Measurements from ENCODE around the gene SOX6.
"Not testable (repeated sequence)": the region's sequence is repeated elsewhere in the genome, so short reads cannot be mapped to it uniquely, and the experiment has no call there.

SOX6 gene

DNA sequence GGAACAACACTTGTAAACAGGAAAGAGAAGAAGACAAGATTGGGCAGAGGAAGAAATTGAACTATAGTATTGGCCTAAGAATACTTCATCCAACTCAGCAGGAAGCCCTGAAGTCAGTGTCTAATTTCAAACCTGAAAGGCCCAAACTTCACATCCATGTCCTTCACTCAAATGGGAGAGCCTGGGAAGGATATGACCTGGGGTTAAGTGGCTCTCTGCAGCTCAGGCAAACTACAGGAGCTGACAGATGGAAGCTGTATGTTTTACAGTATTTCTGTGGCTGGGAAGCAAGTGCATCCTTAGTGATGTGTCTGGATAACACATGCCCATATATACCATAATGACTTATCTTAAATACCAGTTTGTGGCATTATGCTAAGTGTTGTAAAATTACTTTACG lies 196.2 kb downstream of the SOX6 start:
- intact Hi-C loops (cut with DNase I): no loop called here
- no peak for DNase-seq

DNA sequence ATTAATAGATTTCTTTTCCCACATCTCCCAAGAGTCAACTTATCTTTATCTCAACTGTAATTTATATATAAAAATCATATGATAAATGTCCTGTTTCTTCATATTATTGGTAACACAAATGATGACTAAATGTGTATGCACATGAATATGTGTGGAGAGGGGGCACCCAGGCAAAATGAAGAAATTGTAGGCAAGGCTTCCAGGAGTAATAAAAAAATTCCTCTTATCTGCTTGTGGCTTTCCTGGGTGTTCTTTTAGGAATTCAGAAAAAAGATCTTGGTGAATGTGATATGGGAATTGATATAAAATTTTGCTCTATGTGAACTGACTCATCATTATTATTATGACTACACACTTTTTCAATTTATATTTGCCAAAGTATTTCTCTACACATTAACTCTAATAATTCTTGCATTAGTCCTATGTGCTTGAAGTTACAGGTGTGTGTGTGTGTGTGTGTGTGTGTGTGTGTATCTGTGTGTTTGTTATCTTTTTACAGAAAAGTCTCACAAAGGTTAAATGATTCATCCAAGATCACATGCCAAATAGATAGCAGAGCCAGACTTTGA lies 197.8 kb downstream of the SOX6 start:
- no peak for DNase-seq

DNA sequence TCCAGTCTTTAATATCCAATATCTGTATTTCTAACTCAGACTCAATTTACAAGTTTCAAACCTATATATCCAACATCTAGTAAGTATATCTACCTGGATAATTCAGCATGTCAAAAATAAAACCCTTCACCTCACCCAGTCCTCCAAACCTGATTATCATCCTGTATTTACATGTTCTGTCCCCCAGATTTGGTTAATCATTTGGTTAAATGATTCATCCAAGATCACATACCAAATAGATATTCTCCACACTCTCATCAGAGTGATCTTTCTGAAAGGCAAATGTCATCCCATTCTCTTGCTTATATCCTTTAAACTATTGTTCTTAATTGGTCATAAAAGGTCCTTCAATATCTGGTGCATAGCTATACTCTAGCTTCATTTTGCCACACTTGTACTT lies 199.0 kb downstream of the SOX6 start:
- no peak for DNase-seq
- intact Hi-C loops (cut with DNase I): no loop called here

More for the DNA sequence above, 197.8 kb downstream of the SOX6 start:
- intact Hi-C loops (cut with DNase I): no loop called here

DNA sequence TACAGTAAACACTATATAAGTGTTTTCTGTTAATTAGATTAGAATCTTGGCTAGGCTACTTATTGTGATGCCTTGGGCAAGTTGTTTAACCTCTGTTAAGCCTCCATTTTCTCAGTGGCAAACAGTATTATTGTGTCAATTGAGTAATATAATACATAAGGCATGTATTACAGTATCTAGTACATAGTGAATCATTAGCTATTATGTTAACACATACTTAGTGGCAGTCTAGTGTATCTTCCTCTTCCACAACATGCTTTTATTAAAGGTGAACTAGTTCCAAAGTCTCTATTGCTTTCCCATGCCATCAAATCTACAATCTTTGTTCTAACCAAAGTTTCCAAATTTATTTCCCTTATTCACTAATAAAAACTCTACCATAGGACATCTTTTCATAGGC lies 200.9 kb downstream of the SOX6 start:
- no peak for DNase-seq
- intact Hi-C loops (cut with DNase I): no loop called here

DNA sequence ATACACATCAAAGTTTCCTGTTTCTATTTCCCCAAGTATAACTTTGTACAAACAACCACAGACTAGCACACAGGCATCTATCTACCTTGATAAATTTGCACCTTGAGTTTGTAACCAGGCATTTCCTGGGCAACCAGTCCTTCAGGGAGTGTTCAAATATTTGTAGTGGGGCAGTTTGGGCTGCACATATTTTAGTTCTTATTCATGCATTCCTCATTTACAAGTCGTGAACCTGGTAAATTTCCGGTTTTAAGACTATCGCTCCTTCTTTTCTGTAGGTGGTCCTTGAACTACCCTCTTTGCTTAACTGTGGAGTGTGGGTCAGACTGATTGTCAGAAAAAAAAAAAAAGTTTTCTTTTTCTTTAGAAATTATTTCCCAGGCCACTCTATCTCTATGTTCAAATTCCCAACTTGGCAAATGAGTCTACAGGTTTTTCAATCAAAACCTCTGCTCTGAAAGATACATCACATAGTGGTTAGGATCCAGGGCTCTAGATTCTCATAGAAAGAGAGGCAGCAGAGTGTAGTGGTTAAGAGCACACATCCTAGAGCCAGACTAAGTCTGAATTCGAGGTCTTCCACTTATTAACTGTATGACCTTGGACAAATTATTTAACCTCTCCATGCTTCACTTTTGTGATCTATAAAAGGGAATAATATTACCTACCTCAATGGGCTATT lies 201.5 kb downstream of the SOX6 start:
- DNase-seq: no peak
- intact Hi-C loops (cut with DNase I): no loop called here

DNA sequence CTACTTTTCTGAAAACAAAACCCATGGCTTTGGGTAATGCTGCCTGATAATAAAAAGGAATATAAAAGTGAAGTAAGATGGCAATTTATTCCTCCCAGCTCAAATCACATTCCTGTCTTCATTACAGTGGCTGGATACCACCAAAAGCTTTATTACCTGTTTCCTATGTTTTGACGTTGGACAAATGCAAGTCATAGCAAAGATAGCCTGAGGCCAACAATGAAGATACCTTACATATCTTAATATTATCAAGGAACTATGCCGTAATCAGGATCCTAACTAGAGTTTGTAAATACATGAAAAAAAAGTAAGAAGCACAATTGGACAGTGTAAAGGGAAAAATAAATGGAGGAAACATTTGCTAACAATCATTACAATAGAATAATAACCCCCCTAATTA lies 202.4 kb downstream of the SOX6 start:
- no peak for DNase-seq
- intact Hi-C loops (cut with DNase I): no loop called here

DNA sequence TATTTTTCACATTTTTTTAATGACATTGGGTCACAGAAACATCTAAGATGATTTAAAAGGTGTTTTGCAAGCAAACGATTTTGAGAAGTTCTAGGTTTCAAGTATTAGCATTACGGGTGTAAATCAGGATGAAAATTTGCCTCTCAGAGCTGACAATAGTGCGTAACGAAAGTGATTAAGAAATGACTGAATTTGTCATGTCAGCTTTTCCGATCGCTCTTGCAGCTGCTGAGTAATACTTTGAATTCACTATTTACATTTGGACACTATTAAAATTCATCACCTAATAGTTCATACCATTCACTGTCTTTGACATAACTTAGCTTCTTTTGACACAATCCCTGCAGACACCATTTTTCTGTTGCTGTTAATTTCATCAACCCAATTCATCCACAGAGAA lies 205.2 kb downstream of the SOX6 start:
- intact Hi-C loops (cut with DNase I): no loop called here
- DNase-seq: no peak

DNA sequence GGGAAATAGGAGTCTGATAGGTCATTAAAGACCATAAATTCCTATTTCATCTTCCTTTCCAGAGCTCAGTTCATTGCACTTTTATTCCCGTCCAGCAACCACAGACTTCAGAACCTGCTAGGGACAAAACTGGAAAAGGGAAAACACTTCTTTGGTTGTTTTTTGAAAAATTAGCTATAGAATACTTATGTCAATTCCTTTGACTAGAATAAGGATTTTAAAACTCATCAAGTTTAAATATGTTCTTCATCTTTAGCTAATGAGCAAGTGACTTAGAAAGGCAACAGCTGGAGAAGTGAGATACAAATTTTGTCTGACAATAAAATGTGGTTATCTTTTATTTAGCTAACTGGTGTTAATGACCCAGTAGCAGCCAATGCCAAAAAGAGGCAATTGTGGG lies 206.9 kb downstream of the SOX6 start:
- DNase-seq: no peak

DNA sequence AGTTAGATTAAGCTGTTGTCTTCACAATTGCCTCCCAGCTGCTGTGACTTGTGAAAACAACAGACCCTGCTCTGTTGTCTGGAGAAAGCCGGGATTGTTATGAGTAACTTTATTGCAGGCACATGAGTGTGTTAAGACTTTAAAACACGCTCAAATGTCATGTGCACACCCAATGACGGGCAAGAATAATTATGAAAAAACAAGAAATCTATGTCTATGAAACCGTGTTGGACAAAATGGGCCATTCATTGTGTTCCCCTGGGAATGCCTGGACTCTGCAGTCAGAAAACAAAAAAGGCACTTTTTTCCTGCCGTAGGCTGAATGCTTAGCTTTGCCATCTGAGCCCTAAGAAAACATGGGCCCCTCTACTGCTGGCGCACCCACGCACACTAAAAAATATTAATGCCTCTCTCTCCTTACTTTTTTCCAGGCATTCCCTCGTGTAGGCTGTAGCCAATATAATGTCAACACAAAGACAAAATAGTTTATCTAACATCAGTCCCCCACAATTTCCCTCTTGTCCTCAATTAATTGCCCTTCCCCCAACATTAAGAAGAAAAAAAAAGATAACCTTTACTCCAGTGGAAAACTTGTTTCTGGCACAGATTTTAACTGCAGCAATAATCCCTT lies 207.9 kb downstream of the SOX6 start:
- intact Hi-C loops (cut with DNase I): no loop called here
- no peak for DNase-seq

More for the DNA sequence above, 206.9 kb downstream of the SOX6 start:
- intact Hi-C loops (cut with DNase I): no loop called here

DNA sequence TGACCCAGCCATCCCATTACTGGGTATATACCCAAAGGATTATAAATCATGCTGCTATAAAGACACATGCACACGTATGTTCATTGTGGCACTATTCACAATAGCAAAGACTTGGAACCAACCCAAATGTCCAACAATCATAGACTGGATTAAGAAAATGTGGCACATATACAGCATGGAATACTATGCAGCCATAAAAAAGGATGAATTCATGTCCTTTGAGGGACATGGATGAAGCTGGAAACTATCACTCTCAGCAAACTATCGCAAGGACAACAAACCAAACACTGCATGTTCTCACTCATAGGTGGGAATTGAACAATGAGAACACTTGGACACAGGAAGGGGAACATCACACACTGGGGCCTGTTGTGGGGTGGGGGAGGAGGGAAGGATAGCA lies 209.4 kb downstream of the SOX6 start:
- DNase-seq; intact Hi-C loops (cut with DNase I): not testable (repeated sequence)

DNA sequence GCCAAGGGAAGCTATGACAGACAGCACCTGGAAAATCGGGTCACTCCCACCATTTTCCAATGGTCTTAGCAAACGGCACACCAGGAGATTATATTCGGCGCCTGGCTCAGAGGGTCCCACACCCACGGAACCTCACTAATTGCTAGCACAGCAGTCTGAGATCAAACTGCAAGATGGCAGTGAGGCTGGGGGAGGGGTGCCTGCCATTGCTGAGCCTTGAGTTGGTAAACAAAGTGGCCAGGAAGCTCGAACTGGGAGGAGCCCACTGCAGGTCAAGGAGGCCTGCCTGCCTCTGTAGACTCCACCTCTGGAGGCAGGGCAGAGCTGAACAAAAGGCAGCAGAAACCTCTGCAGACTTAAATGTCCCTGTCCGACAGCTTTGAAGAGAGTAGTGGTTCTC lies 214.7 kb downstream of the SOX6 start:
- intact Hi-C loops (cut with DNase I); DNase-seq: not testable (repeated sequence)

DNA sequence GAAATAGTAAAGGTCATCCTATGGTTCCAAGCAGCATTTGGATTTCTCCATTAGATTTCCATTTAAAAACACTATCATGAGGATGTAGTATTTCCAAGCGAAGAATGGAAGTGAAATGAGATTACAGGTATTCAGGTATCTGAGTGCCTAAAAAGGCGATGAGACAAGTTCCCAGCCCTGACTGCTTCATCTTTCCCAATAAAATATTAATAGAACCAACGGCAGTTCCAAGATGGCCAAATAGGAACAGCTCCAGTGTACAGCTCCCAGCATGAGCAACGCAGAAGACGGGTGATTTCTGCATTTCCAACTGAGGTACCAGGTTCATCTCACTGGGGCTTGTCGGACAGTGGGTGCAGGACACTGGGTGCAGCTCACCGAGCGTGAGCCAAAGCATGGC lies 215.2 kb downstream of the SOX6 start:
- intact Hi-C loops (cut with DNase I); DNase-seq: not testable (repeated sequence)

DNA sequence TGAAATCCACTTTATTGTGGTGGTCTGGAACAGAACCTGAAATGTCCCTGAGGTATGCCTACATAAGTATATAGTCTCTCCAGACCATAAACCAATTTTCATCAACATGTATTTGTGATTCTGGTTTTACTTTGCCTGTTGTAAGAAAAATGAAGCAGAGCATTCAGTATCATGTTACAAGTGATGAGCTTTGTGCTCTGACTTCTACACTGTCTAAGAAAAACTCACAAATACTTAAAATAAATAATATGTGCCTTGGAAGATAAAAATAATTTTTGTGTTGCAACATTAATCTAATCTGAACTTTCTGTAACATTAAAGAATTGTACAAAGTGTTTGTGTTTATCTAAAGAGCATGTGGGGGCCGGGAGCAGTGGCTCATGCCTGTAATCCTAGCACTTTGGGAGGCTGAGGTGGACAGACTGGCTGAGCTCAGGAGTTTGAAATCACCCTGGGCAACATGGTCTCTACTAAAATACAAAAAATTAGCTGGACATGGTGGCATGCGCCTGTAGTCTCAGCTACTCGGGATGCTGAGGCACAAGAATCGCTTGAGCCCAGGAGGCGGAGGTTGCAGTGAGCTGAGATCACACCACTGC lies 219.5 kb downstream of the SOX6 start:
- DNase-seq: no peak
- intact Hi-C loops (cut with DNase I): no loop called here

DNA sequence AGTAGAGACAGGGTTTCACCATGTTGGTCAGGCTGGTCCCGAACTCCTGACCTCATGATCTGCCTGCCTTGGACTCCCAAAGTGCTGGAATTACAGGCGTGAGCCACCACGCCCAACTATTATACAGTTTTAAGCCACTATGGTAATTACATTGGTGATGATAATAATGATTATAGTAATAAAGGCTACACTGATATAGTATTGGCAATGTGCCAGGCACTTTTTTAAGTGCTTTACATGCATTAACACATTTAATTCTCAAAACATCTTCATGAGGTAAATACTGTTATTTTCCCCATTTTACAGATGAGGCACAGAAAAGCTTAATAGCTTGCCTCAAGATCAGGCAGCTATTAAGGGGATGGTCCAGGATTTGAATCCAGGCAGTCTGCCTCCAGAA lies 222.5 kb downstream of the SOX6 start:
- DNase-seq: no peak
- intact Hi-C loops (cut with DNase I): no loop called here

DNA sequence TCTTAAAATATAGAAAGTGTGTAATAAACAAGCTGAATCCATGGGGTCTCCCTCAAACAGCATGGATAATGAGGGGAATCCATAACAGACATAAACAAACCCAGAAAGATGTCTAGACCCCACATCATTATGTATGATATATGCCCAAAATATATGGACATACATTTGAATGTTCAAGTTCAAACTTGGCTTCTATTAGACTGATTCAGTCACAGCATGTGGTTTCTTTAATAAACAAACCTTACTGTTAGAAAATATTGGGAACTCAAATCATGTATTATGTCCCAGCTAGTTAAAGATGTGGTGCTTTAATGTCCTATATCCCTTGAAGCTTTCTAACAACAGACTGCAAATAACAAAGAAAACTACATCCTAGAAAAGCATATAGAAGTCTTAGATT lies 228.6 kb downstream of the SOX6 start:
- intact Hi-C loops (cut with DNase I): no loop called here
- no peak for DNase-seq

DNA sequence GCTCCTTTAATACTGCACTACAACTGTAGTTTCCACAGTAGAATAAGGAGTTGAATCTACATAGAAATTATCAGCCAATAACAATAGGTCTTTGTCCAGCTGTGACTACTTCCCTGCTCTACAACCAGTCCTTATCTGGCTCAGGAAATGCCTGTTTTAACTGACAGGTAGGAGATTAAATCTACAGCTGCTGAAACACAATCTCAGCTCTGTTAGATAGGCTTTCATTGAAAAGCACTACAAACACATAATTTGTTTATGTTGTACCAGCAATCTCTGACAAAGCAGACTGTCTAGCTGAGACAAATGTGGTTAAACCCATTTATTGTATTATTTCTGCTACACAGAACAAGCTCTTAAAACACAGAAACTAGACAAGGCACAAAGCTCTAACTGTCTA lies 230.0 kb downstream of the SOX6 start:
- intact Hi-C loops (cut with DNase I): no loop called here
- no peak for DNase-seq

DNA sequence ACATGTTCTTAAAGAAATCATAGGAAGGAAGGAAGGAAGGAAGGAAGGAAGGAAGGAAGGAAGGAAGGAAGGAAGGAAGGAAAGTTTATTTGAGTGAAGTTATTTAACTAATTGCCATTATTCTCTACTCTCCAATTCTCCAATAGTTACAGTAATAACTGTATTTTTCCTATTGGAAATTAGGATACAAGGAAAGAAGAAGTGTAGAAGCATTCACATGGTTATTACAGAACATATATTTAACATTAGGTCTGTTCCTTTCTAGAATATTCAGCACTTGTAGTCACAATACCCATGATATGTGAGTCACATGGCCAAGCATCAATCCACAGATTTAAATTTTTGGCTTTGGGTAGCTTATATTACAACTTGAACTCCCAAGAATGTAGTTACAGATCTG lies 230.6 kb downstream of the SOX6 start:
- no peak for DNase-seq
- intact Hi-C loops (cut with DNase I): no loop called here

DNA sequence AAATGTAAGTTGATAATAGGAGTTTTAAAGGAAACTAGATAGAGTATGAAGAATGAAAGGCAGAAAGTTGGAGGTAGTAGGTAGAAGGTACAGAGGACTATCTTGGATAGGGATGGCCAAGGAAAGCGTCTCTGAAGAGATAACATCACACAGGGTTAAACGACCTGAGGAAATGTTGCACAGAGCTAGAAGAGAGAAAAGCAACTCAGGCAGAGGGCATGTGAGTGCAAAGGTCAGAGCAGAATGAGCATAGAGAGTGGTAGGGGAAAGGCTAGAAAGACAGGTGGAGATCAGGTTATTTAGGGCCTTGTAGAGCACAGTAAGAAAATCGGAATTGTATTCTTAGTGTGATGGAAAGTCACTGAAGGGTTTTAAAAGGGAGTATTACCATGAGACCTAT lies 232.0 kb downstream of the SOX6 start:
- intact Hi-C loops (cut with DNase I): no loop called here
- no peak for DNase-seq

DNA sequence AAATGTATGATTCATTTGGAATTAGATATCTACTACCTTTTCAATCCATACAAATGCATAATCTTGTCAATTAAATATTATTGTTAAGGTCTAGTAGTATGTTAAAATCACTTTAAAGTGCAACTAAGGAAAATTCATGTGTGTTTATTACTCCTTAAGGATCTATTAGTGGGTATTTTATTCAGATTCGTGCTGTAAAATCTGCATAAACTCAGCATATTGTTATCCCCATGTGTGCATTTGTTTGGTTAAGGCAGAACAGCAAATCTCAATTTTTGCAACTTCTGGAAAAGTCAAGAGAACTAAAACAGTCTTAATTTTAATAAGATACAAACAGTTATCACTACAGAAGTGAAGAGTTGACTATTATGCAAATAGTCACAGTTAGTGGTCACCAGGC lies 234.5 kb downstream of the SOX6 start:
- DNase-seq: no peak
- intact Hi-C loops (cut with DNase I): no loop called here

DNA sequence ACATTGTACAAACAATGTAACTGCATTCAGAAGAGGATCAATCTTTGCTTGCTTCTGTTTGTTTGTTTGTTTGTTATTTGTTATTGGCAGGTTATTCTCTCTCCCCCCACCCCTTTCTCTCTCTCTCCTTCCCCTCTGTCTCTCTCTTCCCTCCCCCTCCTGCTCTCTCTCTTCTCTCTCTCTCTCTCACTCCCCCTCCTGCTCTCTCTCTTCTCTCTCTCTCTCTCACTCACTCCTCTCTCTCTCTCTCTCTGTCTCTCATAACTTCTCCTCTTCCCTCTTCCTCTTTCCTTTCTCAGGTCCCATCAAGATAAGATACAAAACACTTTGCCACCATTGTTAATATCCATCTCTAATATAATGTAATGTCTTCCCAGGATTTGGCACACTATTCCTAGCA lies 236.3 kb downstream of the SOX6 start:
- intact Hi-C loops (cut with DNase I): no loop called here
- no peak for DNase-seq

DNA sequence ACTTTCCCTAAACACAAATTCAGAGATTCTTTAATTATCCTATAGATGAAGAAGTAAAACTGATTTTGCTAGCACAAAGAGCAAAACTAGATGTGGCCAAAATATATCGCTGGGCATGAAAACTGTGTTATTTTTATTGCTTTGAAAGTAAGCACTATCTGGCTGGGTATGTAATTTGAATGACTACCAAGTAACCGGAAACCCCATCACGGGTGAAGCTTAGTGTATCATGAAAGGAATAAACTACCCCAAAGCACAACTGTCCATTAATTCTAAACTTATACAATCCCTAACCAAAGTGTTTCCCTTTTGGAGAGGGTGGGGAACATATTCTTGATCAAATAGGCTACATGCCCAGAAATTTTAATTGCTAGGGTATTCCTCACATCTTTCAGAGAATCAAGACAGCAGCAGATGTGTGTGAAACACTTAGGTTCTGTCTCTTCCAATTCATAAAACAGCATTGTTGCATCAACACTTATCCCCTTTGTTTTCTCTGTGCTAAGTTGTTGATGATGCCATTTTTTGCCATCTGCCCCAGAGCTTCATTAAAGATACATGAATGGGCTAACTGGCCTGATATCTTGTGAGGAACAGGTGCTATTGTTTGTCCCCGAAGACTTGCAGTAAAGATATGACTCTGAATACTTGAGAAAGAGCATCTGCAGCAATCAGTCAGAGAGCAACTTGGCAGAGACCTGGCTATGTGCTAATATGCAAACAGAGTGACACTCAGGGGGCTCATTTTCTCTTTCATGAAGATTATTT lies 238.2 kb downstream of the SOX6 start:
- no peak for DNase-seq
- intact Hi-C loops (cut with DNase I): no loop called here
